Measurements from ENCODE around the gene NKIRAS1.

The NKIRAS1 gene

GRCh38 chr3:23940775-23941174, 24.0 kb upstream of the NKIRAS1 start:
- DNase-seq (ENCODE audit: low spot score), result no peak
- TF ChIP-seq, protein P1, sequence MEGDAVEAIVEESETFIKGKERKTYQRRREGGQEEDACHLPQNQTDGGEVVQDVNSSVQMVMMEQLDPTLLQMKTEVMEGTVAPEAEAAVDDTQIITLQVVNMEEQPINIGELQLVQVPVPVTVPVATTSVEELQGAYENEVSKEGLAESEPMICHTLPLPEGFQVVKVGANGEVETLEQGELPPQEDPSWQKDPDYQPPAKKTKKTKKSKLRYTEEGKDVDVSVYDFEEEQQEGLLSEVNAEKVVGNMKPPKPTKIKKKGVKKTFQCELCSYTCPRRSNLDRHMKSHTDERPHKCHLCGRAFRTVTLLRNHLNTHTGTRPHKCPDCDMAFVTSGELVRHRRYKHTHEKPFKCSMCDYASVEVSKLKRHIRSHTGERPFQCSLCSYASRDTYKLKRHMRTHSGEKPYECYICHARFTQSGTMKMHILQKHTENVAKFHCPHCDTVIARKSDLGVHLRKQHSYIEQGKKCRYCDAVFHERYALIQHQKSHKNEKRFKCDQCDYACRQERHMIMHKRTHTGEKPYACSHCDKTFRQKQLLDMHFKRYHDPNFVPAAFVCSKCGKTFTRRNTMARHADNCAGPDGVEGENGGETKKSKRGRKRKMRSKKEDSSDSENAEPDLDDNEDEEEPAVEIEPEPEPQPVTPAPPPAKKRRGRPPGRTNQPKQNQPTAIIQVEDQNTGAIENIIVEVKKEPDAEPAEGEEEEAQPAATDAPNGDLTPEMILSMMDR (IDR thresholded peaks at IDR 0.05; ENCODE audit: extremely low read depth, missing control alignments), result no peak

DNA sequence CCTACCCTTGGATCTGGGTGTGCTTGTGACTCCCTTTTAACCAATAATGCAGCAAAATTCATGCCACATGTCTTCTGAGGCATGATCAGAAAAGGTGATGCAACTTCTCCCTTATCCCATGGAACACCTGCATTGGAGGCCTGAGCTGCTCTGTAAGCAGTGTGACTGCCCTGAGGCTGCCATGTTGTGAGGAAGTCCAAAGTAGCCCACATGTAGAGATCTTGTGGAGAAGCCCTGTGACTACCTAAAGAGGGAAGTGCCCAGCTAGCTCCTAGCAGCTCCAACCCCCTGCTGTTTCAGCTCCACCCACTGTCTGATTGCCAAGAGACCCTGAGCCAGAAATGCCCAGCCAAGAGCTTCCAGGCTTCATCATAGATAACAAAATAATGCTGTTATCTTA, 21.9 kb upstream of the NKIRAS1 start:
- DNase-seq (ENCODE audit: low spot score), result no peak
- TF ChIP-seq, protein P1 (IDR thresholded peaks at IDR 0.05; ENCODE audit: extremely low read depth, missing control alignments), result no peak

DNA sequence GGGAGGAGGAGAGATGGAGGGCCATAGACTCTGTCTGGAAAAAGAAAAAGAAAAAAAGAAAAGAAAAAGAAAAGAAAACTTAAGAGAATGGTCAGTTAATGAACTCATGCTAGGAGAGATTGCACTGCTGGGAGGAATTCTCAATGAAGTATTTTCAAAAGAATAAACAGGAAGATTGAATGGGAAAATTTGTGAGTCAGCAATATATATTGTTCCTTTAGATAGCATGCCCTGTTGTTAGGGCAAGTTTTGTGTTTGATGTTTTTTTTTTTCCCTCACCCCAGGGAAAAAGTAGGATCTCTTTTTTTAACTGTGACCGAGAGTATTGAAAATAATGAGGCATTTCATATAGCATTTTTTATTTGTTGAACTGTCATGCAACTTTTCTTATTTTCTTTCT, 20.5 kb upstream of the NKIRAS1 start:
- DNase-seq (ENCODE audit: low spot score), result no peak
- TF ChIP-seq, protein P1 (IDR thresholded peaks at IDR 0.05; ENCODE audit: extremely low read depth, missing control alignments), result no peak

DNA sequence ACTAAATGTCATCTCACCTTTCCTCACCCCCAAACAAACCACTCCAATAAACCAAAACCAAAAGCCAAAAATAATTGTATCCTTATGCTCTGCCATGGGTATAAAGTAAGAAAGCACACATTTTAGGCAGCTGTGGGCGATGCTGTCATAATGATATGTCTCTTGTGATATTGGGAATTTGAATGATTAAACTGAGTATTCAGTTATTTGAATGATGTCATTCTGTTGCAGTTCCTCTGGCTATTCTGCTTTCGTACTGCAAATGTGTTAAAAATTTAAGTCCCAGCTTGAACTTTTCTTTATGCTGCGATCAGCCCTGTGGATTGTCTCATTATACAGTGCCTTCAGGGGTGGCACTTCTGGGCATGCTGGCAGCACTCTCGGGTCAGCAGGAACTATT, 17.5 kb upstream of the NKIRAS1 start:
- DNase-seq (ENCODE audit: low spot score), result no peak
- TF ChIP-seq, protein P1 (IDR thresholded peaks at IDR 0.05; ENCODE audit: extremely low read depth, missing control alignments), result no peak

- TF ChIP-seq, protein P1 (IDR thresholded peaks at IDR 0.05; ENCODE audit: extremely low read depth, missing control alignments), result no peak
- DNase-seq (ENCODE audit: low spot score), result no peak
These were observed 15.8 kb upstream of the NKIRAS1 start for GRCh38 chr3:23932571-23932970.

DNA sequence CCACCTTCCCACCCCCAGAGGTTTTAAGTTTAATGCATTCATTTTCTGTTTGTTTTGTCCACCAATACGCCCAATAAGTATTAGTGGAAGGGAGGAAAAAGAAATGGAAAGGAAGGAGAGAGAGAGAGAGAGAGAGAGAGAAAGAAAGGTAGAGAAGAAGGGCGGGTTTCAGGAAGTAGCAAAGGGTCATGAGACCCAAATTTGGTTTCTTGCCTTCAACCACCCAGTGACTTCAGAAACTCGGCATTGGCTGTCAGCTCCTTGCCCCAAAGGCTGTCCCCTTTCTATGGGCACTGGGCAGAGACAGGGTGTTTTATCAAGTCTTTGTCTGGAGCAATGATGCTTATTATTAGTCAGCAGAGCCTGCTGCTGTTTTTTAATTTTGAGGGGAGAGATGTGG, 14.8 kb upstream of the NKIRAS1 start:
- no peak for DNase-seq (ENCODE audit: low spot score)
- TF ChIP-seq, protein P1 (IDR thresholded peaks at IDR 0.05; ENCODE audit: extremely low read depth, missing control alignments), result no peak

GRCh38 chr3:23928524-23928923, 11.7 kb upstream of the NKIRAS1 start:
- TF ChIP-seq, protein P1 (IDR thresholded peaks at IDR 0.05; ENCODE audit: extremely low read depth, missing control alignments), result no peak
- no peak for DNase-seq (ENCODE audit: low spot score)

Data from GM20000 (cell line).